WTC11 (cell line): ENCODE results near the gene MTOR. TPM values are rescaled to one million over a fixed set of nuclear protein-coding genes. Genes with fewer than 3 reads are reported as not detected.
"Not testable (repeated sequence)": the region's sequence is repeated elsewhere in the genome, so short reads cannot be mapped to it uniquely, and the experiment has no call there.

Source experiments
- ATAC-seq: fragments of 200-7000 bp; cut with Tn5 transposase; 2 replicates; pipeline ENCODE4 v1.10.0; 2021; ENCODE audit warnings: mild to moderate bottlenecking, moderate library complexity
- CTCF ChIA-PET: fragments of 300-600 bp; sonication (Branson Sonifier 250); formaldehyde crosslinking; loops from one replicate; lab custom pipeline; 2021; ENCODE audit warnings: antibody characterized with exemption; lab: Charles Lee
- POLR2A ChIA-PET: fragments of 350-600 bp; sonication (Branson Sonifier 250); formaldehyde crosslinking; loops from one replicate; lab custom pipeline; 2021; ENCODE audit warnings: antibody characterized with exemption; lab: Charles Lee
- DNase-seq: peaks from one replicate; pipeline ENCODE4 v3.0.0; 2021; ENCODE audit warnings: low spot score
- H3K27ac Mint-ChIP-seq: 2 replicates; pipeline ENCODE4 v1.8.0; 2021; ENCODE audit warnings: mixed read lengths
- H3K27me3 Mint-ChIP-seq: 2 replicates; pipeline ENCODE4 v1.8.0; 2021; ENCODE audit warnings: low read depth, mild to moderate bottlenecking, moderate library complexity, mixed read lengths
- H3K36me3 Mint-ChIP-seq: 2 replicates; pipeline ENCODE4 v1.8.0; 2021; ENCODE audit warnings: mixed read lengths
- H3K4me1 Mint-ChIP-seq: 2 replicates; pipeline ENCODE4 v1.8.0; 2022; ENCODE audit warnings: mixed read lengths
- H3K4me3 Mint-ChIP-seq: 2 replicates; pipeline ENCODE4 v1.8.0; 2021; ENCODE audit warnings: mild to moderate bottlenecking, moderate library complexity, mixed read lengths
- H3K9me3 Mint-ChIP-seq: 2 replicates; pipeline ENCODE4 v1.8.0; 2021; ENCODE audit warnings: mixed read lengths
- ARID4B ChIP-seq: sonication (generic); formaldehyde crosslinking; IDR thresholded peaks from 2 replicates; pipeline ENCODE4 v1.8.0; 2023; ENCODE audit warnings: missing genetic modification reagents, mild to moderate bottlenecking, borderline replicate concordance
- ATF2 ChIP-seq: sonication (generic); formaldehyde crosslinking; IDR thresholded peaks from 2 replicates; pipeline ENCODE4 v1.8.1; 2022; ENCODE audit warnings: low read depth, missing genetic modification reagents, borderline replicate concordance
- CREB1 ChIP-seq: sonication (generic); formaldehyde crosslinking; IDR thresholded peaks from 2 replicates; pipeline ENCODE4 v1.8.0; 2023; ENCODE audit warnings: mild to moderate bottlenecking, missing genetic modification reagents
- CREM ChIP-seq: sonication (generic); formaldehyde crosslinking; IDR thresholded peaks from 2 replicates; pipeline ENCODE4 v1.8.1; 2022; ENCODE audit warnings: mild to moderate bottlenecking, missing genetic modification reagents, moderate library complexity
- CTCF ChIP-seq: fragments of 200-600 bp; IDR thresholded peaks from 2 replicates; pipeline ENCODE4 v1.8.0; 2022; ENCODE audit warnings: antibody characterized with exemption
- E2F1 ChIP-seq: sonication (generic); formaldehyde crosslinking; IDR thresholded peaks from 2 replicates; pipeline ENCODE4 v1.8.0; 2022; ENCODE audit warnings: mild to moderate bottlenecking, missing genetic modification reagents
- HMGXB4 ChIP-seq: sonication (generic); formaldehyde crosslinking; IDR thresholded peaks from 2 replicates; pipeline ENCODE4 v1.8.1; 2023; ENCODE audit warnings: mild to moderate bottlenecking, moderate library complexity, missing genetic modification reagents
- KAT7 ChIP-seq: sonication (generic); formaldehyde crosslinking; IDR thresholded peaks from 2 replicates; pipeline ENCODE4 v1.8.1; 2023; ENCODE audit warnings: missing genetic modification reagents, mild to moderate bottlenecking, borderline replicate concordance
- MXD4 ChIP-seq: fragments of 250-450 bp; sonication (Bioruptor Pico); IDR thresholded peaks from 2 replicates; pipeline ENCODE4 v1.8.0; 2021; ENCODE audit warnings: mild to moderate bottlenecking, moderate library complexity, borderline replicate concordance
- NFYB ChIP-seq: sonication (generic); formaldehyde crosslinking; conservative IDR thresholded peaks from 2 replicates; pipeline ENCODE4 v1.8.0; 2022; ENCODE audit warnings: low read depth, missing genetic modification reagents
- NR1H2 ChIP-seq: sonication (generic); formaldehyde crosslinking; IDR thresholded peaks from 2 replicates; pipeline ENCODE4 v1.9.0; 2021; ENCODE audit warnings: mild to moderate bottlenecking, moderate library complexity, missing genetic modification reagents
- NR2C2 ChIP-seq: sonication (generic); formaldehyde crosslinking; IDR thresholded peaks from 2 replicates; pipeline ENCODE4 v1.8.0; 2022; ENCODE audit warnings: mild to moderate bottlenecking, missing genetic modification reagents
- PRRX2 ChIP-seq: fragments of 250-450 bp; sonication (Bioruptor Pico); IDR thresholded peaks from 2 replicates; pipeline ENCODE4 v1.8.0; 2021; ENCODE audit warnings: mild to moderate bottlenecking
- TCF7 ChIP-seq: sonication (generic); formaldehyde crosslinking; IDR thresholded peaks from 2 replicates; pipeline ENCODE4 v1.8.0; 2022; ENCODE audit warnings: mild to moderate bottlenecking, low read depth, missing genetic modification reagents, moderate library complexity
- TEAD1 ChIP-seq: sonication (generic); formaldehyde crosslinking; IDR thresholded peaks from 2 replicates; pipeline ENCODE4 v1.8.0; 2022; ENCODE audit warnings: mild to moderate bottlenecking, missing genetic modification reagents
- ZNF121 ChIP-seq: sonication (generic); formaldehyde crosslinking; IDR thresholded peaks from 2 replicates; pipeline ENCODE4 v1.8.0; 2023; ENCODE audit warnings: missing genetic modification reagents
- ZNF138 ChIP-seq: sonication (generic); formaldehyde crosslinking; conservative IDR thresholded peaks from 2 replicates; pipeline ENCODE4 v1.8.1; 2022; ENCODE audit warnings: mild to moderate bottlenecking, moderate library complexity, missing genetic modification reagents
- ZNF425 ChIP-seq: fragments of 250-450 bp; sonication (Bioruptor Pico); conservative IDR thresholded peaks from 2 replicates; pipeline ENCODE4 v1.9.0; 2021; ENCODE audit warnings: mild to moderate bottlenecking
- ZNF512 ChIP-seq: sonication (generic); formaldehyde crosslinking; IDR thresholded peaks from 2 replicates; pipeline ENCODE4 v1.8.1; 2022; ENCODE audit warnings: missing genetic modification reagents, borderline replicate concordance
- total RNA-seq: library from RNA; stranded (reverse); gene quantifications from 3 replicates; pipeline ENCODE4 v1.2.3, GENCODE V29; 2021

Gene MTOR
- total RNA-seq, 1 experiment from 2014 or later = 65.0 TPM

GRCh38 chr1:11080931-11081330 is 181.4 kb downstream of the MTOR start:
- TF ChIP-seq HMGXB4 (CRISPR knock-in tag) = no peak
- no peak for TF ChIP-seq NFYB (CRISPR knock-in tag)
- no peak for TF ChIP-seq CREB1 (CRISPR knock-in tag)
- no peak for TF ChIP-seq ATF2 (CRISPR knock-in tag)
- TF ChIP-seq ZNF425 (CRISPR knock-in tag) = no peak
- TF ChIP-seq TEAD1 = no peak
- no peak for TF ChIP-seq NR2C2 (CRISPR knock-in tag)
- TF ChIP-seq CREM = no peak
- TF ChIP-seq KAT7 (CRISPR knock-in tag) = no peak
- TF ChIP-seq E2F1 (CRISPR knock-in tag) = no peak
- TF ChIP-seq NR1H2 (CRISPR knock-in tag) = no peak
- no peak for TF ChIP-seq MXD4 (CRISPR knock-in tag)
- TF ChIP-seq, all 79 proteins: peak for 0
- ATAC-seq (no peak), DNase-seq (peak; percentile 2)
- Mint-ChIP-seq H3K4me1 (no peaks in the 10 kb centered on the region), H3K27ac (no peak overlapping the region), H3K36me3 (peaks cover 70% of the 10 kb centered on the region), H3K27me3 (no peaks in the 10 kb centered on the region), H3K4me3 (no peak overlapping the region), H3K9me3 (no peaks in the 10 kb centered on the region)
- CTCF ChIA-PET = interaction anchor here (0.7 to 2.3 kb wide), 2 partner anchors 43 to 540 kb away, joined by 3 to 9 read pairs; no protein-coding TSS in a partner anchor
- POLR2A ChIA-PET = no interaction called here

- Mint-ChIP-seq H3K27ac (no peak overlapping the region), H3K4me1 (no peaks in the 10 kb centered on the region), H3K27me3 (no peaks in the 10 kb centered on the region), H3K4me3 (no peak overlapping the region), H3K9me3 (no peaks in the 10 kb centered on the region), H3K36me3 (peaks cover 69% of the 10 kb centered on the region)
- ATAC-seq (no peak), DNase-seq (no peak)
- POLR2A ChIA-PET = no interaction called here
- no peak for TF ChIP-seq TCF7
- no peak for TF ChIP-seq ZNF121 (CRISPR knock-in tag)
- no peak for TF ChIP-seq PRRX2 (CRISPR knock-in tag)
- TF ChIP-seq CREM = no peak
- TF ChIP-seq ARID4B = no peak
- no peak for TF ChIP-seq ZNF138 (CRISPR knock-in tag)
- TF ChIP-seq CTCF = no peak
- TF ChIP-seq ZNF512 (CRISPR knock-in tag) = no peak
- CTCF ChIA-PET = interaction anchor here (4.4 kb wide), 1 partner anchor 41 kb away, joined by 21 read pairs; no protein-coding TSS in a partner anchor
Measured at GRCh38 chr1:11078631-11079030, 183.7 kb downstream of the MTOR start.

GRCh38 chr1:11073398-11073797 is 189.0 kb downstream of the MTOR start:
- H3K27me3 Mint-ChIP-seq, H3K9me3 Mint-ChIP-seq, ATAC-seq, H3K27ac Mint-ChIP-seq, H3K4me1 Mint-ChIP-seq, H3K4me3 Mint-ChIP-seq, DNase-seq, POLR2A ChIA-PET: not testable (repeated sequence)
- CTCF ChIA-PET = interaction anchor here (1.8 kb wide), 1 partner anchor 36 kb away, joined by 12 read pairs; no protein-coding TSS in a partner anchor
- H3K36me3 Mint-ChIP-seq = peaks cover 80% of the 10 kb centered on the region
